Stimulated activated CD8-positive, alpha-beta memory T cell treated with anti-CD3 and anti-CD28 coated beads, Interleukin-15, amount 100 ng/mL, for 24 hours (primary cell): ENCODE data around the gene TYK2.
"Not testable (repeated sequence)": the region's sequence is repeated elsewhere in the genome, so short reads cannot be mapped to it uniquely, and the experiment has no call there.

Experiments used
- DNase-seq: peaks from one replicate; pipeline ENCODE4 v3.0.0-alpha.2; 2020; ENCODE audit warnings: low read depth

The TYK2 gene

DNA sequence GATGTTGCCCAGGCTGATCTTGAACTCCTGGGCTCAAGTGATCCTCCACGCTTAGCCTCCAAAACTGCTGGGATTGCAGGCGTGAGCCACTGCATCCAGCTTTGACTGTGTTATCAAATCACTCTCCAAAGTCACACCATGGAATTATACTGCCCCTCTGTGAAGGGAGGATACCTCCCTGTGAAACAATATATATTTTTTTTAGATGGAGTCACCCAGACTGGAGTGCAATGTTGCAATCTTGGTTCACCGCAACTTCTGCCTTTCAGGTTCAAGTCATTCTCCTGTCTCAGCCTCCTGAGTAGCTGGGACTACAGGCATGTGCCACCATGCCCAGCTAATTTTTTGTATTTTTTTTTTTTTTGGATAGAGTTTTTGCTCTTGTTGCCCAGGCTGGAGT, 7.7 kb downstream of the TYK2 start:
- DNase-seq = no peak

DNA sequence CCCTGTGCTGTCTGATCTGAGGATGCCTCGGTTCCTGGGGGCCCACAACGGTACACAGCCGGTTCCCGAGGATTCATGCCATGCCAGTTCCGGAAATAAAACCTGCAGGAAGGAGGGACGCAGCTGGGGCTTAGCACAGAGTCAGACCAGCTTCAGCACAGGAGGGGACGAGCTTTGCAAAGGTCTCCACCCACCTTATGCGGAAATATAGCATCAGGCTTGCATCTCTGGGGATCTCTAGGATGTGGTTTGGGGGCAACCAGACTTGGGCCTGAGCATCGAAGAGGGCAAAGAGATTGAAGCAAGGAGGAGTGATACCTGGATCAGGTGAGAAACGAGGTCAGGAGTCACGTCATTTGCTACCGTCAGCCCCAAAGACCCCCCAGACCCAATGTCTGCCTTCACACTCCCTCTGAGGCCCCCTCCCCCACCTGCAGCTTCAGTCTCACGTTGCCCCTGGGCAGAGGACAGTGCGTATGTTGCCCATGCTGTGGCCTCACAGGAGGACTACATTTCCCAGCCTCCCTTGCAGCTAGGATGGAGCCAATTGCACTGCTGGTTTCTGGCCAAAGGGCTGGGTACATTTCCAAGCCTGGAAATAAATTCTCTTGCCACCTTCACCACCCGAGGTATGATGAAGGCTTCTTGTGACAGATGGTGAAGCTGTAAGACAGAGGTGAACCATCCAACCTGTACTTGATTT, 12.1 kb downstream of the TYK2 start:
- no peak for DNase-seq

GRCh38 chr19:10366950-10367512, 13.3 kb downstream of the TYK2 start:
- DNase-seq = not testable (repeated sequence)

GRCh38 chr19:10365518-10365917, 14.9 kb downstream of the TYK2 start:
- DNase-seq = no peak

- DNase-seq = no peak
Observed at GRCh38 chr19:10364644-10365043, 15.7 kb downstream of the TYK2 start.

GRCh38 chr19:10363789-10364281, 16.5 kb downstream of the TYK2 start:
- no peak for DNase-seq

GRCh38 chr19:10362259-10362658, 18.1 kb downstream of the TYK2 start:
- no peak for DNase-seq

GRCh38 chr19:10361569-10362011, 18.8 kb downstream of the TYK2 start:
- no peak for DNase-seq

DNA sequence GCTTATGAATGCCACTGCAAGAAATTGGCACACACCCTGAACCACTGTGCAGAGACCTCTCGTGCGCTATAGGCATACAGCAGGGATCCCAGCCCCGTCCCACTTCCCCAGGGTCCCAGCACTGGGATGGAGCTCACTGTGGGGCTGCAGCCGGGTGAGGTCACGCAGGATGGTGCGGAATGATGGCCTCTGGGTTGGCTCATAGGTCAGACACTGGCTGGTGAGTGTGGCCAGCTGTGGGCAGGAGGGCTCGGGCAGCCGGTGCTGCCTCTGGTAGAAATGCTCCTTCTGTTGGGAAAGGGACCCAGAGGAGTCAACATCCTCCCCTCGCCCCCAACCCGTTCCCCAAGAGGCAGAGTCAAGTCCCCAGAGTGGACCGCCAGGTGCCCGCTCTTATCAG, 23.9 kb downstream of the TYK2 start:
- DNase-seq = no peak

DNA sequence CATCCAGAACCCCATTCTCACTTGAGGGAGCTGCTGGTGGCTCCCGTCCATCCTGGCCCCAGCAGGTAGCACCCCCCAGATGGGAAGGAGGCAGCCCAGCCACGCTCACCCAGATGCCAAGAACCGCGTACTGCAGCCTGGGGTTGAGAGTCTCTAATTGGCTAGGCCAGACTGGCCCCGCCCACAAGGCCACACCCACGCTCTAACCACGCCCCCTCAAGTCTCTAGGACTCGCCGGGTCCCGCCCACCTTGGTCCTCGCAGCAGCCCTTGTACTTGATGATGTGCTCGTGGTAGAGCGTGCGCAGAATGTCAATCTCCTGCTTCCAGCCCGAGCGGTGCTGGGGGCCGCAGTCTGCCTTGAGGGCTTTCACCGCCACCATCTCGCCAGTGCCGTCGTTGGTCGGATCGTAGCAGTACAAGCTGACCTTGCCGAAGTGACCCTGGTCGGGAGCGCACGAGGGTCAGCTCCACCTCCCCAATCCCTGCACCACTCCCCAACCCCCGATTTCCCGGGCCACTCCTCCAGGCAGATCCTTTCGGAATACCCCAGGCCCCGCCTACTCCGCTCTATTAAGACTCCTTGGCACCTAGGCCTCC, 26.5 kb downstream of the TYK2 start:
- no peak for DNase-seq

GRCh38 chr19:10352764-10353671, 27.4 kb downstream of the TYK2 start:
- no peak for DNase-seq

GRCh38 chr19:10346509-10346908, 33.9 kb downstream of the TYK2 start:
- DNase-seq = no peak

DNA sequence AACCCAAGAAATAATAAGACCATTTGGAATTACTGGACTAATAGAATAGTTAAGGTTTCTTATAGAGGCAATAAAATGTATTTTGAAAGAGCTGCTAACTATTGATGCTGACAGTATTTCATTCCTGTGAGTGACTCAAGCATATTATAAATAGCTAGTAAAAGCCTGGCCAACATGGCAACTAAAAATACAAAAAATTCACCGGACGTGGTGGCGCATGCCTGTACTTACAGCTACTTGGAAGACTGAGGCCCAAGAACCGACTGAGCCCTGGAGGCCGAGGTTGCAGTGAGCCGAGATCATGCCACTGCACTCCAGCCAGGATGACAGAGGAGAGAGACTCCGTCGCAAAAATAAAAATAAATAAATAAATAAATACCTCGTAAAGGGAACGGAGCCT, 35.6 kb downstream of the TYK2 start:
- DNase-seq = no peak

- no peak for DNase-seq
Observed at GRCh38 chr19:10343495-10343894, 36.9 kb downstream of the TYK2 start.

DNA sequence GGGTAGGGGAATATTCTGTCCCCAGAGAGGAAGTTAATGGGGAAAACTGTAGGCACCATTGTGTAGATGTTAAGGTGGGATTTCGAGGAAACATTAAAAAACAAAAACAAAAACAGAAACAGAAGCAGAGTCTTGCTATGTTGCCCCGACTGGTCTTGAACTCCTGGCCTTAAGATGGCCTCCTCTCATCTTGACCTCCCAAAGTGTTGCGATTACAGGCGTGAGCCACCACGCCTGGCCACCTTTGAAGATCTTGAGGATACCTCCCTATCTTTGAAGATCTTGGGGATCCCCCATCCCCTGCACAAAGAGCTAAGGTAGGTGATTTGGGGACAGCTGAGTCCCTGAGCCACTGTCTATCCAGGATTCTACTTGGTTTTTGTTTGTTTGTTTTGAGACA, 40.4 kb downstream of the TYK2 start:
- no peak for DNase-seq

DNA sequence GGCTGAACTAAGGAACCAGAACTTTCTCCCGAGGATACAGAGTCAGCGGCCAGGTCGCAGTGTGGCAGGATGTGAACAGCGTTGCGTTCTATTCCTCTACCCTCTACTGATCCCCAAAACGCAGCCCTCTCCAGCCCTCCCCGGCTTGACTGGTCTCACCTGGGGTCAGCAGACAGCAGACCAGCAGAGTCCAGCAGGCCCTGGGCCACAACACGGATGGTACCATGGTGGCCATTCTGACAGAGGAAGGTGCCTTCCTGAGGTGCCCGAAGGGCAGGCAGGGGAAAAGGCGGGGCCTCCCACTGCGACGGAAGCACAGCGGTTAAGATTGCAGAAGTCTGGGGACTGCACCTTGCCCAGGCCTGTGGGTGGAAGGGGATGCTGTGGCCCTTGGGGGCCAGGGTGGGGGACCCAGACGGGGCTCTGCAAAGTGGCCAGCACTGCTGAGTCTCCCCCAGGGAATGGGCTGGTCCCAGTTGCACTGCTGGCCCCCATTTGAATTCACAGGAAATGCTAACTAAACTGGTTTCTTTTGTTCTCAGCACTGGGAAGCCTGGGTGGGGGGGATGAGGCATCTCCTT, 40.9 kb downstream of the TYK2 start, which contains the start of gene ICAM3:
ICAM3 (minus strand) TSS at position 245 of the 581 bp plus-strand sequence; CDS start at position 235, 10 bp downstream.
- DNase-seq = peak; percentile 47

DNA sequence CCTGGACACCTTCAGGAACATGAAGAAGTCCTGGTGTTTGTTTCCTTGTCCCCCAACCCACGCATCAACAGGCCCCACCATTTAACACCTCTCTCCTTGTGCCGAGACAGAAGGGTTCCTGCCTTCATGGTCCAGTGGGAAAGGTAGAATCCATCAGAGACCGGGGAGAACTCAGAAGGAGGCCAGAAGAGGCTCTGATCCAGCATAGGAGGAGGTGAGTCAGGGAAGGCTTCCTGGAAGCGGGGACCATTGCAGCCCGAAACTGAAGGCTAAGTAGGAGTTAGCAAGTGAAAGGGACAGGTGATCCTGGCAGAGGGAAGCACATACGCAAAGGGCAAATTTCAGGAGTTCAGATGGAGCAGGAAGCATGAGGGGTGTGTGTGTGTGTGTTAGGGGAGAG, 41.4 kb downstream of the TYK2 start:
- no peak for DNase-seq

- not testable (repeated sequence) for DNase-seq
Observed at GRCh38 chr19:10336725-10337124, 43.6 kb downstream of the TYK2 start.

DNA sequence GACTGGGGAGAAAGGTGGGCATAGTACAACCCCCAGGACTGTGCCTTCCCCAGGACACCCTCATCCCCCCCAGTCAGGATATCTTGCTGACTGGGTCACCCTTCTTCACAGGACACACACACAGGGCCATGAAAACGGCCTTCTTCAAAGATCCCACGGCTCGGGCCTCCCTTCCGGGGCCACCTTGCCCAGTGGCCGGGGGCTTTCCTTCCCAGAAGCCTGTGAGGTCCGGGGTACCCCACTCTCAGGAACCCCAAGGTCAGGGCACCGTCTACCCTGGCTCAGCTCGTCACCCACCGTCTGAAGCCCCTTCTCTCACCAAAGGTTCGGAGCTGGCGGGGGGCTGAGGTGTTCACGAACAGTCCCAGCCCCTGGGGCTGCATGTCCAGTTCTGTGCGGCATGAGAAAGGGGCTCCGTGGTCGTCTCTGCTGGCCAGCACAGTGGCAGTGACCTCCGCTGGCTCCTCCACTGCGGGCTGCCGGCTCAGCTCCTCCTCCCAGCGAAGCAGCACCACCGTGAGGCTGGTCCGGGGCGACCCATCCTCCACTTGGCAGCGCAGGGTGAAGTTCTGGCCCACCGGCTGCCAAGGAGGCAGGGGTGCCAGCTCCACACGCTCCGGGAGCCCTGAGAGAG, 44.9 kb downstream of the TYK2 start:
- DNase-seq = no peak

- no peak for DNase-seq
Observed at GRCh38 chr19:10334588-10335351, 45.6 kb downstream of the TYK2 start.
